H1 (cell line): ENCODE data around the gene UHRF1. TPM values are rescaled to one million over a fixed set of nuclear protein-coding genes. Genes with fewer than 3 reads are reported as not detected.

Experiments
- ATF3 ChIP-seq: IDR thresholded peaks from 2 replicates; pipeline ENCODE4 v1.6.1; 2011; ENCODE audit warnings: low read depth, mild to moderate bottlenecking, low read length; ENCODE audit not compliant: insufficient read depth
- CHD7 ChIP-seq: fragments of 300-600 bp; sonication (generic); IDR thresholded peaks from 2 replicates; pipeline ENCODE4 v1.7.1; 2012; ENCODE audit warnings: low read length, moderate library complexity, mild to moderate bottlenecking, inconsistent platforms; ENCODE audit not compliant: insufficient replicate concordance
- NANOG ChIP-seq: IDR thresholded peaks from 2 replicates; pipeline ENCODE4 v1.6.1; 2011; ENCODE audit warnings: low read length, low read depth, mild to moderate bottlenecking, inconsistent platforms; ENCODE audit not compliant: insufficient read depth, poor library complexity, severe bottlenecking
- TEAD4 ChIP-seq: IDR thresholded peaks from 2 replicates; pipeline ENCODE4 v1.6.1; 2012; ENCODE audit warnings: low read depth, low read length, inconsistent platforms, mixed read lengths
- polyA plus RNA-seq, 7 experiments: library from polyadenylated mRNA; depleted of rRNA in 3 of 7; stranded (reverse) in 5 of 7; unstranded in 2 of 7; fragments of >200 nt in 5 of 7; fragments of 200-250 nt in 2 of 7; gene quantifications; 1 replicate in 5 of 7; 2 replicates in 1 of 7; 4 replicates in 1 of 7; pipeline versions ENCODE4 v1.2.1 to v1.2.3, GENCODE V29; 2011 to 2013; ENCODE audit warnings: missing spikeins in 2 of 7, mixed read lengths in 2 of 7
- total RNA-seq: library from RNA; stranded (reverse); fragmentation: NEBNext Ultra II Directional; extraction: Animal tissue kit (Norgen Biotek cat#: 25700); gene quantifications from 2 replicates; pipeline ENCODE4 v1.2.1, GENCODE V29; 2021

The UHRF1 gene
- total and polyA plus RNA-seq, 2 of the 8 experiments (the other 6 are each of a cell fraction or from before 2014, with no cell fraction given) = 14.7 to 65.8 TPM

- no peak for TF ChIP-seq CHD7
- TF ChIP-seq ATF3 = no peak
- TF ChIP-seq TEAD4 = no peak
- no peak for TF ChIP-seq NANOG
Observed at GRCh38 chr19:4859697-4860096, 49.6 kb upstream of the UHRF1 start (continued).
